GM12878 (cell line): ENCODE measurements around the gene MAP4K4. TPM values are rescaled to one million over a fixed set of nuclear protein-coding genes. Genes with fewer than 3 reads are reported as not detected.

Source experiments
- ATAC-seq: fragments of 200-7000 bp; cut with Tn5 transposase; 3 replicates; pipeline ENCODE4 v1.9.1; 2020; ENCODE audit warnings: mild to moderate bottlenecking, moderate library complexity
- BruUV-seq: library from RNA; stranded (reverse); fragments of 400-500 nt; replicated peaks from 2 replicates; lab custom pipeline; 2021; lab: Mats Ljungman, UMichigan
- CTCF ChIA-PET: fragments of 300-600 bp; sonication (Branson Sonifier 250); formaldehyde crosslinking; extraction: SDS; loops from one replicate; lab custom pipeline; 2021; ENCODE audit warnings: inconsistent platforms; lab: Yijun Ruan, JAX
- POLR2A ChIA-PET: fragments of 350-600 bp; formaldehyde crosslinking; extraction: SDS; loops from one replicate; lab custom pipeline; 2021; ENCODE audit warnings: inconsistent platforms; lab: Charles Lee
- RAD21 ChIA-PET: fragments of 300-600 bp; sonication (Branson Sonifier 250); formaldehyde crosslinking; loops from one replicate; lab custom pipeline; 2023; ENCODE audit warnings: antibody characterized with exemption; ENCODE audit not compliant: unreplicated experiment; lab: Charles Lee
- SMC1A ChIA-PET: fragments of 300-600 bp; sonication (Branson Sonifier 250); formaldehyde crosslinking; loops from one replicate; lab custom pipeline; 2023; ENCODE audit not compliant: unreplicated experiment, uncharacterized antibody; lab: Charles Lee
- DNase-seq: peaks from one replicate; pipeline ENCODE4 v3.0.0-alpha.2; 2011; ENCODE audit warnings: low read depth, low spot score
- FAIRE-seq: peaks from 3 replicates; lab custom pipeline; 2011; peaks lifted over from hg19 to GRCh38; lab: Jason Lieb, UNC
- H2AFZ ChIP-seq: 2 replicates; pipeline ENCODE4 v1.6.0; 2011; ENCODE audit warnings: low read depth, low read length, control low read depth; ENCODE audit not compliant: control insufficient read depth
- H3K27ac ChIP-seq: 2 replicates; pipeline ENCODE4 v1.5.1; 2011; ENCODE audit warnings: control low read depth; ENCODE audit not compliant: control insufficient read depth, insufficient read depth
- H3K27me3 ChIP-seq, 2 experiments: replicated peaks in 1 of 2; 2 replicates each; pipeline versions ENCODE4 v1.6.0 to v1.6.1; 2011; ENCODE audit warnings: low read length in 1 of 2; ENCODE audit not compliant: control insufficient read depth in 2 of 2, insufficient read depth in 2 of 2
- H3K36me3 ChIP-seq, 2 experiments: 2 replicates each; pipeline ENCODE4 v1.5.1; 2011; ENCODE audit warnings: low read length in 1 of 2; ENCODE audit not compliant: control insufficient read depth in 2 of 2, insufficient read depth in 2 of 2
- H3K4me1 ChIP-seq: 2 replicates; pipeline ENCODE4 v1.6.1; 2011; ENCODE audit warnings: mild to moderate bottlenecking, low read length, moderate library complexity, mixed read lengths; ENCODE audit not compliant: control insufficient read depth, insufficient read depth
- H3K4me2 ChIP-seq: 2 replicates; pipeline ENCODE4 v1.6.0; 2011; ENCODE audit warnings: control low read depth; ENCODE audit not compliant: control insufficient read depth, insufficient read depth
- H3K4me3 ChIP-seq: fragments of 200-600 bp; sonication (generic); 2 replicates; pipeline ENCODE4 v1.5.1; 2016
- H3K79me2 ChIP-seq: 2 replicates; pipeline ENCODE4 v1.6.0; 2011; ENCODE audit warnings: low read length; ENCODE audit not compliant: control insufficient read depth, insufficient read depth
- H3K9ac ChIP-seq: 2 replicates; pipeline ENCODE4 v1.8.0; 2011; ENCODE audit warnings: low read length, control low read depth, mixed read lengths; ENCODE audit not compliant: control insufficient read depth, insufficient read depth
- H3K9me3 ChIP-seq: replicated peaks from 3 replicates; pipeline ENCODE4 v1.5.1; 2011; ENCODE audit warnings: mild to moderate bottlenecking, low read length; ENCODE audit not compliant: control insufficient read depth, insufficient read depth
- H4K20me1 ChIP-seq: 2 replicates; pipeline ENCODE4 v1.6.0; 2011; ENCODE audit not compliant: control insufficient read depth, insufficient read depth
- BCL11A ChIP-seq: IDR thresholded peaks from 2 replicates; pipeline ENCODE4 v1.6.1; 2011; ENCODE audit warnings: low read depth, low read length
- BCLAF1 ChIP-seq: fragments of 450-650 bp; IDR thresholded peaks from 2 replicates; pipeline ENCODE4 v1.6.1; 2017; ENCODE audit warnings: antibody characterized with exemption, mild to moderate bottlenecking, moderate library complexity
- BRCA1 ChIP-seq: IDR thresholded peaks from 2 replicates; pipeline ENCODE4 v1.6.1; 2011; ENCODE audit warnings: low read depth, low read length, improper control_type of control experiment
- FOXK2 ChIP-seq: fragments of 450-650 bp; IDR thresholded peaks from 2 replicates; pipeline ENCODE4 v1.6.1; 2017; ENCODE audit warnings: mild to moderate bottlenecking, moderate library complexity
- GATAD2B ChIP-seq: fragments of 450-650 bp; conservative IDR thresholded peaks from 2 replicates; pipeline ENCODE4 v1.6.1; 2017; ENCODE audit warnings: low read depth, mild to moderate bottlenecking, moderate library complexity
- MEF2B ChIP-seq: fragments of 450-650 bp; IDR thresholded peaks from 2 replicates; pipeline ENCODE4 v1.6.1; 2018; ENCODE audit warnings: mild to moderate bottlenecking, moderate library complexity; ENCODE audit not compliant: partially characterized antibody, poor library complexity, severe bottlenecking
- NR2C2 ChIP-seq: IDR thresholded peaks from 2 replicates; pipeline ENCODE4 v1.6.1; 2011; ENCODE audit warnings: borderline replicate concordance, low read depth; ENCODE audit not compliant: control insufficient read depth, insufficient read length
- PRDM15 ChIP-seq: fragments of 450-650 bp; formaldehyde crosslinking; IDR thresholded peaks from 2 replicates; pipeline ENCODE4 v1.4.0; 2020; ENCODE audit warnings: mild to moderate bottlenecking, moderate library complexity
- RB1 ChIP-seq: fragments of 450-650 bp; formaldehyde crosslinking; IDR thresholded peaks from 2 replicates; pipeline ENCODE4 v1.6.1; 2017; ENCODE audit warnings: mild to moderate bottlenecking, borderline replicate concordance
- RUNX3 ChIP-seq: IDR thresholded peaks from 2 replicates; pipeline ENCODE4 v1.6.1; 2012; ENCODE audit warnings: low read length, inconsistent platforms
- SMAD5 ChIP-seq: IDR thresholded peaks from 2 replicates; pipeline ENCODE4 v1.6.1; 2016; ENCODE audit warnings: antibody characterized with exemption, low read depth
- TCF3 ChIP-seq: IDR thresholded peaks from 2 replicates; pipeline ENCODE4 v1.6.1; 2012; ENCODE audit warnings: low read depth, mild to moderate bottlenecking, low read length, borderline replicate concordance; ENCODE audit not compliant: insufficient read depth
- YBX1 ChIP-seq: fragments of 450-650 bp; IDR thresholded peaks from 2 replicates; pipeline ENCODE4 v1.6.1; 2016; ENCODE audit warnings: antibody characterized with exemption
- WGBS: methylation state at CpG from one replicate; pipeline ENCODE4 v1.1.6; 2016; ENCODE audit warnings: low lambda C conversion rate; ENCODE audit not compliant: insufficient replicate concordance, insufficient coverage; ENCODE audit errors: missing lambda C conversion rate; 5-methylcytosine and 5-hydroxymethylcytosine counted together
- in situ Hi-C: fragments of 300-500 bp; cut with MboI; formaldehyde crosslinking; loops from 9 replicates; pipeline ENCODE4 v1.14.3; 2018; ENCODE audit warnings: mixed read lengths
- intact Hi-C: fragments of 100-400 bp; cut with micrococcal nuclease; formaldehyde crosslinking; loops from one replicate; pipeline ENCODE4 v1.14.2; 2022; ENCODE audit not compliant: unreplicated experiment
- polyA plus RNA-seq, 11 experiments: library from polyadenylated mRNA; depleted of rRNA in 4 of 11; unstranded in 6 of 11; stranded (reverse) in 5 of 11; fragments of >200 nt; fragmentation: Nextera tagmentation in 4 of 11; fragmentation: Illumina TruSeq in 1 of 11; extraction: Ambion mirVana in 4 of 11; extraction: Trizol in 1 of 11; gene quantifications; 1 replicate in 1 of 11; 2 replicates in 10 of 11; pipeline versions ENCODE4 v1.2.1 to v1.2.3, GENCODE V29; 2011 to 2016; ENCODE audit warnings: inconsistent platforms in 2 of 11, missing spikeins in 2 of 11, low read depth in 1 of 11
- total RNA-seq, 4 experiments: library from RNA; depleted of rRNA in 3 of 4; stranded (reverse); fragments of >200 nt in 3 of 4; fragmentation: Illumina TruSeq in 1 of 4; extraction: Trizol in 1 of 4; gene quantifications; 2 replicates each; pipeline versions ENCODE4 v1.2.1 to v1.2.3, GENCODE V29; 2013 to 2021
- TF ChIP-seq, protein P1 (sequence below): IDR thresholded peaks from 2 replicates; pipeline ENCODE4 v1.6.1; 2011; ENCODE audit warnings: mild to moderate bottlenecking, low read depth, low read length, moderate library complexity; ENCODE audit not compliant: insufficient replicate concordance

The MAP4K4 gene
- total and polyA plus RNA-seq, 10 of the 15 experiments (the other 5 are each of a cell fraction or from before 2014, with no cell fraction given): 1.9 to 50.4 (median 9.7) TPM

GRCh38 chr2:101805152-101806088 is 107.9 kb downstream of the MAP4K4 start:
- H3K4me2 ChIP-seq: no peak overlapping the region
- SMC1A ChIA-PET: interaction anchor here (0.9 to 2.2 kb wide), 5 partner anchors 9 to 26 kb away, joined by 3 to 10 read pairs (median 4); no protein-coding TSS in a partner anchor
- no peak overlapping the region for H2AFZ ChIP-seq
- H3K79me2 ChIP-seq: no peaks in the 10 kb centered on the region
- no peaks in the 10 kb centered on the region for H3K27me3 ChIP-seq
- H3K27ac ChIP-seq: no peak overlapping the region
- ATAC-seq: no peak
- POLR2A ChIA-PET: no interaction called here
- DNase-seq: no peak
- H4K20me1 ChIP-seq: no peaks in the 10 kb centered on the region
- in situ Hi-C loops: no loop called here
- no peak for FAIRE-seq
- intact Hi-C loops: no loop called here
- RAD21 ChIA-PET: interaction anchor here (2.0 kb wide), 1 partner anchor 11 kb away, joined by 7 read pairs; no protein-coding TSS in a partner anchor
- BruUV-seq: no TSS peak
- H3K36me3 ChIP-seq: no peaks in the 10 kb centered on the region
- H3K9me3 ChIP-seq: no peaks in the 10 kb centered on the region
- CTCF ChIA-PET: interaction anchor here (0.7 to 1.7 kb wide), 8 partner anchors 8 to 36 kb away, joined by 3 to 5 read pairs (median 4); no protein-coding TSS in a partner anchor
- 0 out of 2 replicates have a peak, but pooled peaks cover 2% of the 10 kb centered on the region for H3K4me1 ChIP-seq
- no peak overlapping the region for H3K9ac ChIP-seq
- no peak for TF ChIP-seq RB1
- no peak for TF ChIP-seq MEF2B
- no peak for TF ChIP-seq BCLAF1
- TF ChIP-seq GATAD2B: no peak
- TF ChIP-seq BCL11A: no peak
- no peak for TF ChIP-seq NR2C2
- TF ChIP-seq RUNX3: no peak
- TF ChIP-seq TCF3: no peak
- TF ChIP-seq BRCA1: no peak
- TF ChIP-seq SMAD5: no peak
- no peak for TF ChIP-seq PRDM15 (CRISPR knock-in tag)
- TF ChIP-seq, protein P1, sequence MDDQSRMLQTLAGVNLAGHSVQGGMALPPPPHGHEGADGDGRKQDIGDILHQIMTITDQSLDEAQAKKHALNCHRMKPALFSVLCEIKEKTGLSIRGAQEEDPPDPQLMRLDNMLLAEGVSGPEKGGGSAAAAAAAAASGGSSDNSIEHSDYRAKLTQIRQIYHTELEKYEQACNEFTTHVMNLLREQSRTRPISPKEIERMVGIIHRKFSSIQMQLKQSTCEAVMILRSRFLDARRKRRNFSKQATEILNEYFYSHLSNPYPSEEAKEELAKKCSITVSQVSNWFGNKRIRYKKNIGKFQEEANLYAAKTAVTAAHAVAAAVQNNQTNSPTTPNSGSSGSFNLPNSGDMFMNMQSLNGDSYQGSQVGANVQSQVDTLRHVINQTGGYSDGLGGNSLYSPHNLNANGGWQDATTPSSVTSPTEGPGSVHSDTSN: no peak
- TF ChIP-seq YBX1: no peak
- TF ChIP-seq FOXK2: no peak
- WGBS: 66% methylated on average over 9 of the region's 9 CpGs
- H3K4me3 ChIP-seq: no peak overlapping the region
